ENCODE data around the gene ERO1B.

The ERO1B gene

DNA sequence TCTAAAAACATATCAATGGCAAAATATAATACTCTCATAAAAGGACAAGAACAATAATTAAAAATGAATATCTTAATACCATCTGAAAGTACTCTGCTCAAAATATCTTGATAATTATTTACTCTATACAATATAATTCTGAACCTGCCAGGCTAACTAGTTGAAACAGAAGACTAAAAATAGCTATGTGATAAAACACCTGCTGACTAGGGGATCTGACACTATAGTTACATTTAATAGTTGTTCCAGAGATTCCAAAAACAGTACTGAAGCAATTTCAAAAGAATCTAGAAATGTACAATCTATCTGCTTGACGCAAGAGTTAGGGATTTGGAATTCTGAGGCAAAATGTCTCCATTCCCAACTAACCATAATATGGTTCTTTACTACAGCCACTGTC is 30.2 kb downstream of the ERO1B start:
- H3K4me3 ChIP-seq (ENCODE audit: low read length): no peak overlapping the region
- TF ChIP-seq ZNF274 (IDR thresholded peaks at IDR 0.05; ENCODE audit: low read depth, low read length): no peak

DNA sequence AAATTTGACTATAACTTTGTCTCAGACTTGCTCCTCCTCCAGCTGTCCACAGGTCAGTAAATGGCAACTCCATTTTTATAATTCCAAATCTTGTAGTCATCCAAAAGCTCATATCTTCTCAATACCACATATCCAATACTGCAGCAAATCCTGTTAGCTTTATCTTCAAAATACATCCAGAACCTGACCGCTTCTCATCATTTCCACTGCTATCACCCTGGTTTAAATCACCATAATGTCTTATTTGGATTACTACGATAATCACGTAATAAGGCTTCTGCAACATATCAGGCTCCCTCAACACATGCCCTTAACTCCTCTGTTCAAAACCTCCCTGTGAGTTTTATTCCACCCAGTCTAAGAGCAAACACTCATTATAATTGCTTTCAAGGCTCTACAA is 34.5 kb downstream of the ERO1B start:
- H3K4me3 ChIP-seq (ENCODE audit: low read length): no peak overlapping the region
- TF ChIP-seq ZNF274 (IDR thresholded peaks at IDR 0.05; ENCODE audit: low read depth, low read length): no peak

DNA sequence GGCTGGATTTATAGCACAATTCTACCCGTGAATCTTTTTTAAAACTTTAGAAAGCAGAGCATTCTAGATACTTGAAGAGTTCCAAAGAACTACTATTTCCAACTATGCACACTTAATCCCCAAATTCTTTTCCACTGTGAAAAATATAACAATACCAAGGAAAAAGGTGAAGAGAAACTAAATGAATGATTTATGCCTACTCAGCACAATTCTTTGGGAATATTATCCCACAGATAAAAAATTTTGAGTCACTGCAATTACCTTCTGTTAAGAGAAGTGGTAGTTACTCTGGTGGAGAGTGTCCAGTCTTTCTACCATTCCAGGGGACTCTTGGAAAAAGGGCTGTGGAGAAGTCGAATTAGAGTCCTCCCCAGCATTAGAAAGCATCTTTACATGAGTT is 39.2 kb downstream of the ERO1B start:
- no peak for TF ChIP-seq ZNF274 (IDR thresholded peaks at IDR 0.05; ENCODE audit: low read depth, low read length)

GRCh38 chr1:236240675-236241074 is 41.1 kb downstream of the ERO1B start:
- no peak for TF ChIP-seq ZNF274 (IDR thresholded peaks at IDR 0.05; ENCODE audit: low read depth, low read length)
- H3K4me3 ChIP-seq (ENCODE audit: low read length): no peak overlapping the region

More for the DNA sequence above, 39.2 kb downstream of the ERO1B start:
- no peak overlapping the region for H3K4me3 ChIP-seq (ENCODE audit: low read length)

GRCh38 chr1:236239092-236239585 is 42.6 kb downstream of the ERO1B start:
- no peak for TF ChIP-seq ZNF274 (IDR thresholded peaks at IDR 0.05; ENCODE audit: low read depth, low read length)
- H3K4me3 ChIP-seq (ENCODE audit: low read length): no peak overlapping the region

GRCh38 chr1:236235116-236235515 is 46.6 kb downstream of the ERO1B start:
- no peak for TF ChIP-seq ZNF274 (IDR thresholded peaks at IDR 0.05; ENCODE audit: low read depth, low read length)
- H3K4me3 ChIP-seq (ENCODE audit: low read length): no peak overlapping the region

DNA sequence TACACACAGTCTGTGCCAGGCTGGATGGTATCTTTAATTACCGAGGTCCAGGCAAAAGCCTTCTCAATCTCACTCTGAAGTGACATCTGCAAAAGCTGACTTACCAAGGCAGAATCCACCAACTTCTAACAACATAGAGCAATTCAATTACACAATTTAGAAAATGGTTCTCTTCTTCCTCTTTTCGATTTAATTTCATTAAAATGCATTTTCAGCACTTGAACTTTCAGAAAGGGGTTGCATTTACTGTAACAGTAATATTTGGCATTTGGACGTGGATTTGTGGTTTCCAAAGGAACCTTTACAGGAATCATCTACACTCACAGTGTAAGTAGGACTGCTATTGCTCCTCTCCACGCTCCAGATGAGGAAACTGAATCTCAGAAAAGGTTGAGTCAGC is 53.3 kb downstream of the ERO1B start:
- no peak overlapping the region for H3K4me3 ChIP-seq (ENCODE audit: low read length)

GRCh38 chr1:236222632-236223031 is 59.1 kb downstream of the ERO1B start:
- no peak for TF ChIP-seq ZNF274 (IDR thresholded peaks at IDR 0.05; ENCODE audit: low read depth, low read length)
- no peak overlapping the region for H3K4me3 ChIP-seq (ENCODE audit: low read length)

More for the DNA sequence above, 53.3 kb downstream of the ERO1B start:
- no peak for TF ChIP-seq ZNF274 (IDR thresholded peaks at IDR 0.05; ENCODE audit: low read depth, low read length)

DNA sequence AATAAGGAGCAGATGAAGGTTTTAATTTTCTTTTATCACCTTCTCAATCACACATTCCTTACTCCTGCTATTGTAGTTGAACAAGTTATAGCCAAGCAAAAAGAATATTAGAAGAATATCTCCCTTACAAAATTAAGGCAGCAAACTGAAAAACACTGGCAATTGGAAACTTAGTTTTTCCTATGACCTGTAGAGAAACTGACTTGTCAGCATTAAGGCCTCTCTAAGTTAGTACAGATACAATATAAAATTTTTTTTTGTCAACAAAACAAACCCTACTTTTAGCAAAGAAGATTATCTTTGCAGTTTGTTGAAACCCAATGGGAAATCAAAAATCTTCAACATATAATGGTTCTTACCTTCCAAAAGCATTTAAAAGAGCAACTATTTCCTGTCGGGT is 61.3 kb downstream of the ERO1B start:
- no peak for TF ChIP-seq ZNF274 (IDR thresholded peaks at IDR 0.05; ENCODE audit: low read depth, low read length)
- H3K4me3 ChIP-seq (ENCODE audit: low read length): no peak overlapping the region

DNA sequence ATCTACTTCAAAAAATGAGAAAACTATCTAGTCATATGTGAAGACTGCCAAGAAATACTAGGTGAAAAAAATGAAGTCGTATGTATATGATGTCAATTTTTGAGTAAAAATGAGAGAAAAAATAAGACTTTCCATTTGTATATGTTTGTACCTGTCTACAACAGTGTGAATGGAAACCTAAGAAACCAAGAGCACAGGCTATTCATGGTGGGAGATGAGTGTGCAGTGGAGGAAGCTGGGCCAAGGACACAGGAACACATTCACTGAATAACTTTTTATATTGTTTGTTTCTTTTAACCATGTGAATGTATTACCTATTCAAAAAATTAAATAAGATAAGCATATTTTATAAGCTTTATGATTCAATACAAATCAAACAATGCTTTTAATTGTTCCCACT is 67.0 kb downstream of the ERO1B start:
- H3K4me3 ChIP-seq (ENCODE audit: low read length): no peak overlapping the region
- TF ChIP-seq ZNF274 (IDR thresholded peaks at IDR 0.05; ENCODE audit: low read depth, low read length): no peak

DNA sequence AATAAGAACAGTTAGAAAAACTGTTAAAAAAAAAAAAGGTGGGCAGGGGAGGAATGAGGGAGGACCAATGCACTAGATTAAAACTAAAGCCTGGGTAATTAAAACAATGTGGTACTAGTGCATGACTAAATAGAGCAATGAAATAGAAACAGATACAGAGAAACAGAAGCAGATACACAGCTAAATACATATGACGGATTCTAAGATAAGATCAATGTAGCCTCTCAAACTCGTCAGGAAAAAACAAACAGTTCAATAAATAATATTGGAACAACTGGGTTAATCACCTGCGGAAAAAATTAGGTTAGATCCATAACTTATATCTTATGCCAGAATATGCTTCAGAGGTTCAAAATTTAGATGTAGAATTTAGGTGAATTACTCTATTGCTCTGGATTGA is 68.2 kb downstream of the ERO1B start:
- TF ChIP-seq ZNF274 (IDR thresholded peaks at IDR 0.05; ENCODE audit: low read depth, low read length): no peak

GRCh38 chr1:236211815-236212214 is 69.9 kb downstream of the ERO1B start:
- no peak overlapping the region for H3K4me3 ChIP-seq (ENCODE audit: low read length)
- TF ChIP-seq ZNF274 (IDR thresholded peaks at IDR 0.05; ENCODE audit: low read depth, low read length): no peak

More for the DNA sequence above, 68.2 kb downstream of the ERO1B start:
- no peak overlapping the region for H3K4me3 ChIP-seq (ENCODE audit: low read length)

GRCh38 chr1:236209713-236210112 is 72.0 kb downstream of the ERO1B start:
- TF ChIP-seq ZNF274 (IDR thresholded peaks at IDR 0.05; ENCODE audit: low read depth, low read length): no peak
- no peak overlapping the region for H3K4me3 ChIP-seq (ENCODE audit: low read length)

DNA sequence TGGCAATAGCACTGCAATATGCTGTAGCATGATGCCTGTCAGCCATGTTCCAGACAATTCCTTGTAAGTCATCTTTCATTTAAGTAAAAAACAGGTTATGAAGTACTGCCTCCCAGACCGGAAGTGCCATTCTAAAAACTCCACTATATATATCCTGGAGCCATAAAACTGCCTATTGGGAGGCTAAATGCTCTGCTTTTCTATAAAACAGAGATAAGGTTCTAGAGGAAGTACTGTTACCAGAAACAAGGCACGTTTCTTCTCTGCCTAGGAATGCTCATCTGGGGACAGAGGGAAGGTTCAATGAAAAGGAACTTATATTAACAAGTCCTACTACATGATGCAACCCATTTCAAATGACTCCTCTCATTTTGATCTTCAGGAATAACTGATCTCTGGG is 72.6 kb downstream of the ERO1B start:
- no peak for TF ChIP-seq ZNF274 (IDR thresholded peaks at IDR 0.05; ENCODE audit: low read depth, low read length)
- no peak overlapping the region for H3K4me3 ChIP-seq (ENCODE audit: low read length)

- H3K4me3 ChIP-seq (ENCODE audit: low read length): no peak overlapping the region
- TF ChIP-seq ZNF274 (IDR thresholded peaks at IDR 0.05; ENCODE audit: low read depth, low read length): no peak
These were observed 74.2 kb downstream of the ERO1B start for GRCh38 chr1:236207569-236207968.

DNA sequence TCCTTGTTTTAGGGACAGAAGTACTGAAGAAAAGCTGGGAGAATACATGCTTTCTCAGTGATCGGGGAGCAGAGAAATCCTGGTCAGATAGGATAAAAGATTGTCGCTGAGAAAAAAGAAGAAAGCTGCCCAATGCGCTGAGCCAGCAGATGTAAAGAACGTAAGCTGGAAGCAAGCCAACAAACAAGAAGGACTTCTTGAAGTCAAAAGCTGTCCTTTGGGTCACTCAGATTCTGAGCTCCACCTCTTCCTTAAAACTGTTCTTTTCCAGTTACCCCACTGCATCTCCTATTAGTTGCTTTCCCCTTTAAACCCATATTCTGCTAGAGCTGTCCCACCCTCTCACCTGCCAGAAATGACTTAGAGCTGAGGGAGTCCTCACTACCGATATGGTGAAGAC is 74.6 kb downstream of the ERO1B start:
- no peak for TF ChIP-seq ZNF274 (IDR thresholded peaks at IDR 0.05; ENCODE audit: low read depth, low read length)
- no peak overlapping the region for H3K4me3 ChIP-seq (ENCODE audit: low read length)

Data from GM08714 (cell line).